KMS-11 (cell line): Measurements from ENCODE around the gene TOMM70.

Experiments
- H2AFZ ChIP-seq: fragments of 200-600 bp; sonication (generic); 2 replicates; pipeline ENCODE4 v1.6.1; 2016; ENCODE audit warnings: antibody characterized with exemption, mixed run types, low read depth
- H3K27ac ChIP-seq: fragments of 200-600 bp; sonication (generic); 2 replicates; pipeline ENCODE4 v1.6.1; 2016; ENCODE audit warnings: mild to moderate bottlenecking, mixed run types
- H3K27me3 ChIP-seq: fragments of 200-600 bp; sonication (generic); 2 replicates; pipeline ENCODE4 v1.6.1; 2017; ENCODE audit warnings: mild to moderate bottlenecking, low read depth, mixed run types, moderate library complexity; ENCODE audit not compliant: insufficient read depth
- H3K36me3 ChIP-seq: fragments of 200-600 bp; sonication (generic); 2 replicates; pipeline ENCODE4 v1.6.1; 2017; ENCODE audit warnings: mild to moderate bottlenecking, mixed run types; ENCODE audit not compliant: insufficient read depth
- H3K4me1 ChIP-seq: fragments of 200-600 bp; sonication (generic); 2 replicates; pipeline ENCODE4 v1.6.1; 2016; ENCODE audit warnings: mild to moderate bottlenecking, low read depth, mixed run types; ENCODE audit not compliant: poor library complexity, severe bottlenecking
- H3K4me2 ChIP-seq: fragments of 200-600 bp; sonication (generic); 2 replicates; pipeline ENCODE4 v1.7.0; 2016; ENCODE audit warnings: mild to moderate bottlenecking, mixed run types
- H3K4me3 ChIP-seq: fragments of 200-600 bp; sonication (generic); IDR thresholded peaks from 2 replicates; pipeline ENCODE4 v1.6.1; 2017; ENCODE audit warnings: low read depth, low read length, mixed read lengths; ENCODE audit not compliant: insufficient read depth
- H3K79me2 ChIP-seq: fragments of 200-600 bp; sonication (generic); 2 replicates; pipeline ENCODE4 v1.6.1; 2016; ENCODE audit warnings: low read depth, mixed run types; ENCODE audit not compliant: insufficient read depth
- H3K9ac ChIP-seq: fragments of 200-600 bp; sonication (generic); 2 replicates; pipeline ENCODE4 v1.6.1; 2016; ENCODE audit warnings: mild to moderate bottlenecking, mixed run types
- H4K20me1 ChIP-seq: fragments of 200-600 bp; sonication (generic); 2 replicates; pipeline ENCODE4 v1.6.1; 2016; ENCODE audit warnings: mild to moderate bottlenecking, mixed run types; ENCODE audit not compliant: insufficient read depth
- TF ChIP-seq, protein P1 (sequence below): fragments of 200-600 bp; sonication (generic); conservative IDR thresholded peaks from 2 replicates; pipeline ENCODE4 v1.6.1; 2017; ENCODE audit warnings: low read depth, mild to moderate bottlenecking, antibody characterized with exemption, low read length, moderate library complexity, mixed read lengths

Gene TOMM70

DNA sequence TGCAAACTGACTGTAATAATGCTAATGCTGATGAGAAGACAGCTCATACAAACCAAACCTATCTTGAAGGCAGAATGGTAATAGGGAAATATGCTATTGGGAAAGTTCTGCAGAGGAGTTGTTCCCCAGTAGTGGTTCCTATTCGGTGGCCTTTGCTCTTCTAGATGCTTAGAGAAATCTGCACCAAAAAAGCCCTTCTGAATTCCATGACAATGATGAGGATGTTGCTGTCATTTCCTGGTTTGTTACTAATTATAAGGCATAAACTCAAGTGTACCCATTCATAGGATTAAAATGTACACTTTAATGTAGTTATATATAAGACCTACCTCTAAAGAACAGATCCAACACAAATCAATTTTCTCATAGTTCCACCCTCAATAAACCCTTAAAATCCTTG lies 30.1 kb downstream of the TOMM70 start:
- no peak overlapping the region for H2AFZ ChIP-seq
- TF ChIP-seq, protein P1, sequence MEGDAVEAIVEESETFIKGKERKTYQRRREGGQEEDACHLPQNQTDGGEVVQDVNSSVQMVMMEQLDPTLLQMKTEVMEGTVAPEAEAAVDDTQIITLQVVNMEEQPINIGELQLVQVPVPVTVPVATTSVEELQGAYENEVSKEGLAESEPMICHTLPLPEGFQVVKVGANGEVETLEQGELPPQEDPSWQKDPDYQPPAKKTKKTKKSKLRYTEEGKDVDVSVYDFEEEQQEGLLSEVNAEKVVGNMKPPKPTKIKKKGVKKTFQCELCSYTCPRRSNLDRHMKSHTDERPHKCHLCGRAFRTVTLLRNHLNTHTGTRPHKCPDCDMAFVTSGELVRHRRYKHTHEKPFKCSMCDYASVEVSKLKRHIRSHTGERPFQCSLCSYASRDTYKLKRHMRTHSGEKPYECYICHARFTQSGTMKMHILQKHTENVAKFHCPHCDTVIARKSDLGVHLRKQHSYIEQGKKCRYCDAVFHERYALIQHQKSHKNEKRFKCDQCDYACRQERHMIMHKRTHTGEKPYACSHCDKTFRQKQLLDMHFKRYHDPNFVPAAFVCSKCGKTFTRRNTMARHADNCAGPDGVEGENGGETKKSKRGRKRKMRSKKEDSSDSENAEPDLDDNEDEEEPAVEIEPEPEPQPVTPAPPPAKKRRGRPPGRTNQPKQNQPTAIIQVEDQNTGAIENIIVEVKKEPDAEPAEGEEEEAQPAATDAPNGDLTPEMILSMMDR = no peak
- no peak overlapping the region for H3K4me3 ChIP-seq
- H3K79me2 ChIP-seq = no peaks in the 10 kb centered on the region
- H3K9ac ChIP-seq = no peak overlapping the region
- H3K36me3 ChIP-seq = no peaks in the 10 kb centered on the region
- no peaks in the 10 kb centered on the region for H3K27me3 ChIP-seq
- H3K4me1 ChIP-seq = no peaks in the 10 kb centered on the region
- H4K20me1 ChIP-seq = no peaks in the 10 kb centered on the region
- H3K4me2 ChIP-seq = no peak overlapping the region
- H3K27ac ChIP-seq = no peak overlapping the region

DNA sequence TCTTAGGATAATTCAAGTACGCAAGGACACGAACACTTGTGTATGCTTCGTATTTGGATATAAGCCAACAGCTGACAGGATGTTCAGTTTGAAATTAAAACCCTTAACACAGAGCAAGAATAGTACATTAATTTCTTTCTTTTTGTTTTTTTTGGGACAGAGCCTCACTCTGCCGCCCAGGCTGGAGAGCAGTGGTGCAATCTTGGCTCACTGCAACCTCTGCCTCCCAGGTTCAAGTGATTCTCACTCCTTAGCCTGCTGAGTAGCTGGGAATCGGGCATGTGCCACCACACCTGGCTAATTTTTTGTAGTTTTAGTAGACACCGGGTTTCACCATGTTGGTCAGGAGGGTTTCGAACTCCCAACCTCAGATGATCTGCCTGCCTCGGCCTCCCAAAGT lies 32.4 kb downstream of the TOMM70 start:
- Histone ChIP-seq H3K4me3 (no peak overlapping the region), H2AFZ (no peak overlapping the region), H3K9ac (no peak overlapping the region), H3K27me3 (no peaks in the 10 kb centered on the region), H3K36me3 (no peaks in the 10 kb centered on the region), H3K79me2 (no peaks in the 10 kb centered on the region), H4K20me1 (no peaks in the 10 kb centered on the region), H3K4me1 (no peaks in the 10 kb centered on the region), H3K4me2 (no peak overlapping the region), H3K27ac (no peak overlapping the region)
- TF ChIP-seq, protein P1 = no peak

DNA sequence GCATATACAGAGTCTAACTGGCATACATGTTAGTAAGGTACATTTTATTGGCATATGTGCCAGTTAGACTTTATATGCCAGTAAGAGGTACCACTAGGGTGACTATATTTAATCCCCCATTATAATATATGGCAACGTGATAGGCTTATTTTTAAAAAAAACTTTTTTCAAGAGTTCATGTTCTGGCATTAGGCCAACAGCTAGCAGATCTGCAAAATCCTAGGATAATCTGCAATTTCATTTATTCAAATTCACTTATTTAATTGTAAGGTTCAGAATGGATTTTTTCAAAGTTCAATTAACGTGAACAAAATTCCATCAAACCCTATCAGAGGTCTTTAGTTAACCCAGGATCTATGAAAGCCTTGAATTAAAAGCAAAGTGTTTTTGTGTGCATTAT lies 34.5 kb downstream of the TOMM70 start:
- H3K79me2 ChIP-seq = no peaks in the 10 kb centered on the region
- no peaks in the 10 kb centered on the region for H3K27me3 ChIP-seq
- no peak overlapping the region for H3K4me3 ChIP-seq
- H3K4me1 ChIP-seq = no peaks in the 10 kb centered on the region
- H3K36me3 ChIP-seq = no peaks in the 10 kb centered on the region
- TF ChIP-seq, protein P1 = no peak
- H2AFZ ChIP-seq = no peak overlapping the region
- no peak overlapping the region for H3K4me2 ChIP-seq
- no peak overlapping the region for H3K27ac ChIP-seq
- H3K9ac ChIP-seq = no peak overlapping the region
- no peaks in the 10 kb centered on the region for H4K20me1 ChIP-seq

DNA sequence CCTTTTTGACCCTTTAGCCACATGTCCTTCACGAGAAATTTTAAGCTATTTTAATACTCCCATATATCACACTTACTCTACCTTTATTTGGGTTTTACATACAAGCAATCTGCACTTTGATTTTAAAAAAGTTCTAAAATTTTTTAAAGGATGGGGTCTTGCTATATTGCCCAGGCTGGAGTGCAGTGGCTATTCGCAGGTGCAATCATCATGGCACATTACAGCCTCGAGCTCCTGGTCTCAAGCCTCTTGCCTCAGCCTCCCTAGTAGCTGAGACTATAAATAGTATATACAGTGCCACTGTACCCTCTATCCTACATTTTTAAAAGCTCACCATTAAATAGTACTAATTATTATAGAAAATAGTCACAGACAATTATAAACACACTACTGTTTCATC lies 36.5 kb downstream of the TOMM70 start:
- H3K79me2 ChIP-seq = no peaks in the 10 kb centered on the region
- H4K20me1 ChIP-seq = no peaks in the 10 kb centered on the region
- H3K4me3 ChIP-seq = no peak overlapping the region
- no peak overlapping the region for H3K9ac ChIP-seq
- no peak overlapping the region for H3K27ac ChIP-seq
- H3K4me1 ChIP-seq = no peaks in the 10 kb centered on the region
- no peak overlapping the region for H3K4me2 ChIP-seq
- TF ChIP-seq, protein P1 = no peak
- H3K27me3 ChIP-seq = no peaks in the 10 kb centered on the region
- H3K36me3 ChIP-seq = no peaks in the 10 kb centered on the region
- H2AFZ ChIP-seq = no peak overlapping the region

DNA sequence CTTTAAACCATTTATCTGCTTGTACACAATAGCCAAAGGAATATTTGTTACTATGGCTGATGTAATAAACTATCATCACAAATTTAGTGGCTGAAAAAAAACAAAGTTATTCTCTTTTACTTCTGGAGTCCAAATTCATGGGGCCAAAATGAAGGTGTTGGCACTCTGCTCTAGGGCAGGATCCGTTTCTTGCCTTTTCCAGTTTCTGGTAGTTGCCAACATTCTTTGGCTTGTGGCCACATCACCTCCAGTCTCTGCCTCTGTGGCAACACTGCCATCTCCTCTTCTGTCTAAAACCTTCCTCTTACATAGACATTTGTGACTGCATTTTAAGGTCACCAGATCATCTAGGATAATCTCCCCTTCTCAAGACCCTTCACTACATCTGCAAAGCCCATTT lies 39.0 kb downstream of the TOMM70 start:
- Histone ChIP-seq H3K9ac (no peak overlapping the region), H3K79me2 (no peaks in the 10 kb centered on the region), H2AFZ (no peak overlapping the region), H3K4me1 (no peaks in the 10 kb centered on the region), H3K27ac (no peak overlapping the region), H3K27me3 (no peaks in the 10 kb centered on the region), H3K4me2 (no peak overlapping the region), H3K4me3 (no peak overlapping the region), H3K36me3 (no peaks in the 10 kb centered on the region), H4K20me1 (no peaks in the 10 kb centered on the region)
- TF ChIP-seq, protein P1 = no peak
